Astrocyte (in vitro differentiated cells and primary cell): ENCODE data around the gene C12orf57. TPM values are rescaled to one million over a fixed set of nuclear protein-coding genes. Genes with fewer than 3 reads are reported as not detected.
A peak's percentile ranks its signal among the peaks of the same experiment; 100 is the strongest.

Experiments used
- DNase-seq: peaks from one replicate; pipeline ENCODE4 v3.0.0-alpha.2; 2010; ENCODE audit warnings: low read depth
- FAIRE-seq: peaks from 2 replicates; lab custom pipeline; 2011; peaks lifted over from hg19 to GRCh38; lab: Jason Lieb, UNC
- H2AFZ ChIP-seq: 2 replicates; pipeline ENCODE4 v1.6.0; 2012; ENCODE audit warnings: low read depth, low read length, inconsistent platforms
- H3K27ac ChIP-seq: 2 replicates; pipeline ENCODE4 v1.5.1; 2011; ENCODE audit warnings: low read depth, low read length, inconsistent platforms
- H3K27me3 ChIP-seq: 2 replicates; pipeline ENCODE4 v1.6.0; 2011; ENCODE audit warnings: low read length, inconsistent platforms; ENCODE audit not compliant: insufficient read depth
- H3K36me3 ChIP-seq: 2 replicates; pipeline ENCODE4 v1.5.1; 2011; ENCODE audit warnings: low read length, inconsistent platforms; ENCODE audit not compliant: insufficient read depth
- H3K4me1 ChIP-seq: 2 replicates; pipeline ENCODE4 v1.5.1; 2011; ENCODE audit warnings: low read length, inconsistent platforms; ENCODE audit not compliant: insufficient read depth
- H3K4me2 ChIP-seq: 2 replicates; pipeline ENCODE4 v1.6.0; 2012; ENCODE audit warnings: low read length, inconsistent platforms
- H3K4me3 ChIP-seq: 2 replicates; pipeline ENCODE4 v1.5.1; 2011; ENCODE audit warnings: low read depth, mild to moderate bottlenecking, low read length, inconsistent platforms; ENCODE audit not compliant: insufficient read depth
- H3K79me2 ChIP-seq: 2 replicates; pipeline ENCODE4 v1.6.0; 2012; ENCODE audit warnings: mild to moderate bottlenecking, low read length, inconsistent platforms; ENCODE audit not compliant: insufficient read depth
- H3K9ac ChIP-seq: 2 replicates; pipeline ENCODE4 v1.6.0; 2012; ENCODE audit warnings: mild to moderate bottlenecking, low read length, inconsistent platforms
- H3K9me3 ChIP-seq: 2 replicates; pipeline ENCODE4 v1.5.1; 2012; ENCODE audit warnings: low read depth, mild to moderate bottlenecking, low read length, inconsistent platforms; ENCODE audit not compliant: insufficient read depth
- H4K20me1 ChIP-seq: 2 replicates; pipeline ENCODE4 v1.6.0; 2012; ENCODE audit warnings: low read length, inconsistent platforms; ENCODE audit not compliant: insufficient read depth
- H3K27ac Mint-ChIP-seq: one replicate; pipeline ENCODE4 v1.8.0; 2021; ENCODE audit warnings: mild to moderate bottlenecking, mixed read lengths; ENCODE audit not compliant: unreplicated experiment
- H3K27me3 Mint-ChIP-seq: one replicate; pipeline ENCODE4 v1.8.0; 2021; ENCODE audit warnings: low read depth, mixed read lengths; ENCODE audit not compliant: unreplicated experiment
- H3K36me3 Mint-ChIP-seq: one replicate; pipeline ENCODE4 v1.8.0; 2021; ENCODE audit warnings: low read depth, mixed read lengths; ENCODE audit not compliant: unreplicated experiment
- H3K4me1 Mint-ChIP-seq: one replicate; pipeline ENCODE4 v1.8.0; 2021; ENCODE audit warnings: low read depth, mixed read lengths; ENCODE audit not compliant: unreplicated experiment
- H3K4me3 Mint-ChIP-seq: one replicate; pipeline ENCODE4 v1.8.0; 2021; ENCODE audit warnings: mild to moderate bottlenecking, moderate library complexity, mixed read lengths; ENCODE audit not compliant: unreplicated experiment
- H3K9me3 Mint-ChIP-seq: one replicate; pipeline ENCODE4 v1.8.0; 2021; ENCODE audit warnings: mild to moderate bottlenecking, mixed read lengths; ENCODE audit not compliant: unreplicated experiment
- EZH2 ChIP-seq: IDR thresholded peaks from 2 replicates; pipeline ENCODE4 v1.6.1; 2012; ENCODE audit warnings: mild to moderate bottlenecking, low read length, inconsistent platforms; ENCODE audit not compliant: insufficient read depth
- total RNA-seq: library from RNA; stranded (reverse); gene quantifications from 2 replicates; pipeline ENCODE4 v1.2.1, GENCODE V29; 2021
- TF ChIP-seq, protein P1 (sequence below): IDR thresholded peaks from 2 replicates; pipeline ENCODE4 v1.5.1; 2011; ENCODE audit warnings: low read depth, mild to moderate bottlenecking, inconsistent platforms, low read length, moderate library complexity; ENCODE audit not compliant: insufficient read depth

C12orf57 gene
- total RNA-seq, 1 donor from 2014 or later = 117 TPM

DNA sequence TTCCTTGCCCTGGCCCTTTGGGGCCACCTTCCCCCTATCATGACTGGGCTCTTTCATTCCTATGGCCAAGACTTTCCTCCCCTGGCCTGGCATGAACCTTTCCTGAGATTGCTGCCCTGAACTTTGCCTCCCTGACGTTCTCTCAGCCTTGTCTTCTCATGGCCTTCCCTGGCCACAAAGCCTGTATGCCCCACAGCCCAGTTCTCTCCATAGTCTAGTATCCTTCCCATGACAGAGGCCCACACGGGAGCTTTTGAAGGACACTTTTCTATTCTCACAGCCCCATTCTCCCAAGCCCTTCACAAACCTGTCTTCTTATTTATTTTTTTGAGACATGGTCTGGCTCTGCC, 4.7 kb upstream of the C12orf57 start:
- H3K9me3 ChIP-seq = no peaks in the 10 kb centered on the region
- FAIRE-seq (no peak), DNase-seq (no peak)
- Mint-ChIP-seq H3K36me3 (peaks cover 13% of the 10 kb centered on the region), H3K27me3 (no peaks in the 10 kb centered on the region), H3K27ac (peak overlapping the region; percentile 82), H3K9me3 (peaks cover 3% of the 10 kb centered on the region), H3K4me3 (peak overlapping the region; percentile 64), H3K4me1 (peaks cover 19% of the 10 kb centered on the region)
- no peak overlapping the region for H3K4me2 ChIP-seq
- no peak overlapping the region for H3K4me3 ChIP-seq
- peaks cover 22% of the 10 kb centered on the region for H3K36me3 ChIP-seq
- no peak for TF ChIP-seq EZH2
- TF ChIP-seq, protein P1, sequence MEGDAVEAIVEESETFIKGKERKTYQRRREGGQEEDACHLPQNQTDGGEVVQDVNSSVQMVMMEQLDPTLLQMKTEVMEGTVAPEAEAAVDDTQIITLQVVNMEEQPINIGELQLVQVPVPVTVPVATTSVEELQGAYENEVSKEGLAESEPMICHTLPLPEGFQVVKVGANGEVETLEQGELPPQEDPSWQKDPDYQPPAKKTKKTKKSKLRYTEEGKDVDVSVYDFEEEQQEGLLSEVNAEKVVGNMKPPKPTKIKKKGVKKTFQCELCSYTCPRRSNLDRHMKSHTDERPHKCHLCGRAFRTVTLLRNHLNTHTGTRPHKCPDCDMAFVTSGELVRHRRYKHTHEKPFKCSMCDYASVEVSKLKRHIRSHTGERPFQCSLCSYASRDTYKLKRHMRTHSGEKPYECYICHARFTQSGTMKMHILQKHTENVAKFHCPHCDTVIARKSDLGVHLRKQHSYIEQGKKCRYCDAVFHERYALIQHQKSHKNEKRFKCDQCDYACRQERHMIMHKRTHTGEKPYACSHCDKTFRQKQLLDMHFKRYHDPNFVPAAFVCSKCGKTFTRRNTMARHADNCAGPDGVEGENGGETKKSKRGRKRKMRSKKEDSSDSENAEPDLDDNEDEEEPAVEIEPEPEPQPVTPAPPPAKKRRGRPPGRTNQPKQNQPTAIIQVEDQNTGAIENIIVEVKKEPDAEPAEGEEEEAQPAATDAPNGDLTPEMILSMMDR = no peak
- no peak overlapping the region for H2AFZ ChIP-seq
- peaks cover 24% of the 10 kb centered on the region for H4K20me1 ChIP-seq
- peaks cover 17% of the 10 kb centered on the region for H3K79me2 ChIP-seq
- peaks cover 33% of the 10 kb centered on the region for H3K4me1 ChIP-seq
- no peaks in the 10 kb centered on the region for H3K27me3 ChIP-seq
- H3K27ac ChIP-seq = no peak overlapping the region
- H3K9ac ChIP-seq = peak overlapping the region; percentile 19

DNA sequence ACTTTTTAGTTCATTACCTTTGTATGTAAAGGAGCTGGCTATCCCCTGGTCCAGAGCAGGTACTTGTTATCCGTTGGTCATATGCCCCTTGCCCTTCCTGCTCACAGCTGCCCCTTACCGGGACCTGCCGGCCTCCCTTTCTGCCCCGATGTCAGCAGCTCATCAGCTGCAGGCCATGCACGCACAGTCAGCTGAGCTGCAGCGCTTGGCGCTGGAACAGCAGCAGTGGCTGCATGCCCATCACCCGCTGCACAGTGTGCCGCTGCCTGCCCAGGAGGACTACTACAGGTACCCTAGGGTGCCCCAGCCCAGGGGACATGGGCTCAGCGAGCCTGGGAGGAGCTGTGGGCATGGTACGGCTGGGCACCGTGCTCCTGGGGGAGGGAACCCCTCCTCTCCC, 2.6 kb upstream of the C12orf57 start:
- DNase-seq (no peak), FAIRE-seq (no peak)
- peaks cover 39% of the 10 kb centered on the region for H3K4me1 ChIP-seq
- no peak overlapping the region for H3K27ac ChIP-seq
- H3K9me3 Mint-ChIP-seq = peaks cover 3% of the 10 kb centered on the region
- no peak overlapping the region for H3K4me2 ChIP-seq
- peaks cover 3% of the 10 kb centered on the region for H3K36me3 Mint-ChIP-seq
- H3K27ac Mint-ChIP-seq = peak overlapping the region; percentile 69
- H3K4me3 ChIP-seq = no peak overlapping the region
- H3K4me1 Mint-ChIP-seq = peaks cover 18% of the 10 kb centered on the region
- H3K9me3 ChIP-seq = no peaks in the 10 kb centered on the region
- TF ChIP-seq, protein P1 = no peak
- TF ChIP-seq EZH2 = no peak
- H3K27me3 ChIP-seq = no peaks in the 10 kb centered on the region
- peak overlapping the region; percentile 28 for H3K9ac ChIP-seq
- peaks cover 26% of the 10 kb centered on the region for H4K20me1 ChIP-seq
- H3K27me3 Mint-ChIP-seq = no peaks in the 10 kb centered on the region
- H2AFZ ChIP-seq = no peak overlapping the region
- H3K79me2 ChIP-seq = peaks cover 20% of the 10 kb centered on the region
- no peak overlapping the region for H3K4me3 Mint-ChIP-seq
- peaks cover 15% of the 10 kb centered on the region for H3K36me3 ChIP-seq

DNA sequence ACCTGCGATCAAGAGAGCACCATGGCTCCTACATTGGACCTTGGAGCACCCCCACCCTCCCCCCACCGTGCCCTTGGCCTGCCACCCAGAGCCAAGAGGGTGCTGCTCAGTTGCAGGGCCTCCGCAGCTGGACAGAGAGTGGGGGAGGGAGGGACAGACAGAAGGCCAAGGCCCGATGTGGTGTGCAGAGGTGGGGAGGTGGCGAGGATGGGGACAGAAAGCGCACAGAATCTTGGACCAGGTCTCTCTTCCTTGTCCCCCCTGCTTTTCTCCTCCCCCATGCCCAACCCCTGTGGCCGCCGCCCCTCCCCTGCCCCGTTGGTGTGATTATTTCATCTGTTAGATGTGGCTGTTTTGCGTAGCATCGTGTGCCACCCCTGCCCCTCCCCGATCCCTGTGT, 2.0 kb upstream of the C12orf57 start:
- TF ChIP-seq EZH2 = no peak
- TF ChIP-seq, protein P1 = no peak
- no peak overlapping the region for H3K27ac ChIP-seq
- H3K36me3 ChIP-seq = peaks cover 14% of the 10 kb centered on the region
- peaks cover 3% of the 10 kb centered on the region for H3K9me3 Mint-ChIP-seq
- DNase-seq (no peak), FAIRE-seq (no peak)
- peaks cover 38% of the 10 kb centered on the region for H3K4me1 ChIP-seq
- H3K36me3 Mint-ChIP-seq = peaks cover 3% of the 10 kb centered on the region
- no peaks in the 10 kb centered on the region for H3K9me3 ChIP-seq
- peaks cover 15% of the 10 kb centered on the region for H3K79me2 ChIP-seq
- no peak overlapping the region for H3K4me2 ChIP-seq
- H3K27me3 Mint-ChIP-seq = no peaks in the 10 kb centered on the region
- no peak overlapping the region for H3K4me3 ChIP-seq
- peaks cover 20% of the 10 kb centered on the region for H3K4me1 Mint-ChIP-seq
- H3K9ac ChIP-seq = no peak overlapping the region
- H4K20me1 ChIP-seq = peaks cover 28% of the 10 kb centered on the region
- H3K4me3 Mint-ChIP-seq = no peak overlapping the region
- no peaks in the 10 kb centered on the region for H3K27me3 ChIP-seq
- no peak overlapping the region for H2AFZ ChIP-seq
- peak overlapping the region; percentile 69 for H3K27ac Mint-ChIP-seq
